ENCODE measurements around the gene MAP1LC3A.
A peak's percentile ranks its signal among the peaks of the same experiment; 100 is the strongest.
"Not testable (repeated sequence)": the region's sequence is repeated elsewhere in the genome, so short reads cannot be mapped to it uniquely, and the experiment has no call there.

Gene MAP1LC3A

DNA sequence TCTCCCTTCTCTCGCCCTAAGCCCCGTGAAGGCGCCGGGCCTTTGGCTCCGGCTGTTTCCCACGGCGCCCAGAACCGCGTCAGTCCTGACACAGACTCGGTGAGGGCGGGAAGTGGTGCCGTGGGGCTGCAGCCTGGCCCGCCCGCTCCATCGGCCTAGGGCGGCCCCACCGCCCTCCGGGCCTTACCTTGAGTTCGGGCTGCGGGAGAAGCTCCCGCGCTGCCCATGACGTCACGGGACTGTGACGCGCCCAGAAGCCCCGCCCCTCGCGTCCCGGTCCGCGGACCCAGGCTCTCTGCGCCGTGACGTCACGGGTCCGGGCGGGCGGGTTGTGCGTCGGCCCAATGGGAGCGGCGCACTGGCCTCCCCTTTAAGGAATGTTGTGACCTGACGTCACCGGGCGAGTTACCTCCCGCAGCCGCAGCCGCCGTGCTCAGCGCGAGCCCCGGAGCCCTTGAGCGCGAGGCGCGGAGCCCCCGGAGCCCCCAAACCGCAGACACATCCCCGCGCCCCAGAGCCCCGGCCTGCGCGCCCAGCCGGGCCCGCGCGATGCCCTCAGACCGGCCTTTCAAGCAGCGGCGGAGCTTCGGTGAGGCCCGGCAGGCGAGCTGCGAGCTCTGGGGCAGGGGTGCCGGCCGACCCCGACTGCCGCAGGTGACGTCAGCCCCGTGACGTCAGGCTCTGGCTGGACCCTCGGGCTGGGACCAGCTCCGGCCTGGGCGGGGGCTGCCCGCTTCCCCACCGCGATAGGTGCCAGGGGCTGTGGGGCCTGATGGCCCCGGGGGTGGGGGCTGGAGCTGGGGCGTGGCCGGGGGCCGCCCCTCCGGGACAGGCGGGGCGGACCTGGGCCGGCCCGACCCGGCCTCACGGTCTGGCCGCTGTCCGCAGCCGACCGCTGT, at the start of gene MAP1LC3A:
Gene MAP1LC3A, plus strand, starts transcription at position 399 of the 899 bp plus-strand sequence. Its CDS starts 151 bp downstream, at position 550.
- DNase-seq (ENCODE audit: low read depth) = peak; percentile 95

GRCh38 chr20:34510575-34510974, 47.9 kb upstream of the MAP1LC3A start:
- DNase-seq (ENCODE audit: low read depth) = no peak

GRCh38 chr20:34511891-34512265, 46.6 kb upstream of the MAP1LC3A start:
- DNase-seq (ENCODE audit: low read depth) = no peak

DNA sequence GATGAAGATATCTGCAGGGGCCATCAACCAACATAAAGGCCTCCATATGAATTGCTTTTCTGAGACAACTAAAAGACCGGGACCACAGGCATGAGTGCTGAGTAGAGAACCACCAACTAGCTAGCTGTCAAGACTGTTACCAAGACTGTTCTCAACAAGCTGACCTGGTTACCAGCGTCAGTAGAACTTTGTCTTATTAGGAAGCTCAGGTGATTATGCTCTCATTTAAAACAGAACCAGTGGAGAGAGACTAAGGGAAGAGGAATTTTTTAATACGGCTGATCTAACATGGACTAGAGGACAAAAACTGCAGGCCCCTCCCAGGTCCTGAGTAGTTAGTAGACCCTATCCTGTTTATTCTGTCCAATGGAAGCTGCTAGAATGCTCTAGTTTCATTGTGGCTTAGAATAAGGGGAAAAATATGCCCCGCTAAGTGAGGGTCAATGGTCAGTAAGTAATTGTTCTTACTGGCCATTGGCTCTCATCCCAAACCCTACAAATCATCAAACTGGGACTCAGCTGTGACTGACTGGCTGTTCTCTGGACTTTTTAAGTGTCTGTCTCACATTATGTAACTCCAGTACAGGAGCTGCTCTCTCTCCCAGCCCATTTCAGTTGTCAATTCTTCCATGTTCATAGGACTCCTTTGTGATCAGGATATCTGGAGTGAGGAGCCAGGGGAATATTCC, 46.1 kb upstream of the MAP1LC3A start:
- DNase-seq (ENCODE audit: low read depth) = peak; percentile 38

DNA sequence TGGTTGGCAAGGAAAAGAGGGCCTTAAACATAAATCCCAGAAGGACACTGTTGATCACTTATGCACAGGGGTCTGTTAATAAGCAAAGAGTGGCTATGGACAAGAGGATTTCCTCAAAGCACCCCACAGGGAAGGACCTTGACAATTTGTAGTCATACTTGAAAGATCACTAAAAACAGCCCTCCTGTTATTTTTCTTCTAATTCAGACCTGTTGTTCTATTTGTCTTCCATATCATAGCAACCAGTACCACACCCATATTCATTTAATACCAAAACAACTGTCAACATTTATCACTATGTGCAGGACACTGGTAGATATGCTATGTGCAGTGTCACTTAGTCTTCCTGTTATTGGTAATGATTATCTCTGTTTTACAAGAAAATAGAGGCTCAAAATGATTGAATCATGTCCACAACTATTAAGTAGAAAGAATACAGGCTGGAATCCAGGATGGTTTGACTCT, 45.5 kb upstream of the MAP1LC3A start:
- DNase-seq (ENCODE audit: low read depth) = no peak

GRCh38 chr20:34514034-34514433, 44.5 kb upstream of the MAP1LC3A start:
- DNase-seq (ENCODE audit: low read depth) = not testable (repeated sequence)

DNA sequence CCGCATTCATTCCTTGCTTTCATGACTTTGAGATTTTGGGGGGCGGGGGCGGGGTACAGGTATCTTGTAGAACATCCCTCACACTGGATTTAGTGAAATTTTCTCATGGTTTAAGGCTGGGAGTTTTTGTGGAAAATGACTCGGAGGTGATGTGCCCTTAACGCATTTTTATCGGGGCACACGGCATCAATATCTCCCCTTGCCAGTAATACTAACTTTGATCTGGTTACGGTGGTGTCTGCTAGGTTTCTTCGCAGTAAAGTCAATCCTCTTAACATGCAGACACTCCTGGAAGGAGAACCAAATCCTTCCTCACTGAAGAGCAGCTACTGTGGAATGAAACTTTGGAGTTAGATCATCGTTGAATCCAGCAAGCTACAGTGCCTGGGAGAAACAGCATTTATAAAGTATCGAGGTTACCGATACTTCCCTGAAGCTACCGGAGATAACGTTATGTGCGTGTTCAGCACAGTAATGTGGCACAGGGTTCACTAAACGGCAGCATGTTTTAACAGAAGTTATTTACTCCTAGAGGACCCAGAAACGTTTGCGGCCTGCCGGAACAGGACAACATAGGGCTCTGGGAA, 43.5 kb upstream of the MAP1LC3A start:
- DNase-seq (ENCODE audit: low read depth) = peak; percentile 28

DNA sequence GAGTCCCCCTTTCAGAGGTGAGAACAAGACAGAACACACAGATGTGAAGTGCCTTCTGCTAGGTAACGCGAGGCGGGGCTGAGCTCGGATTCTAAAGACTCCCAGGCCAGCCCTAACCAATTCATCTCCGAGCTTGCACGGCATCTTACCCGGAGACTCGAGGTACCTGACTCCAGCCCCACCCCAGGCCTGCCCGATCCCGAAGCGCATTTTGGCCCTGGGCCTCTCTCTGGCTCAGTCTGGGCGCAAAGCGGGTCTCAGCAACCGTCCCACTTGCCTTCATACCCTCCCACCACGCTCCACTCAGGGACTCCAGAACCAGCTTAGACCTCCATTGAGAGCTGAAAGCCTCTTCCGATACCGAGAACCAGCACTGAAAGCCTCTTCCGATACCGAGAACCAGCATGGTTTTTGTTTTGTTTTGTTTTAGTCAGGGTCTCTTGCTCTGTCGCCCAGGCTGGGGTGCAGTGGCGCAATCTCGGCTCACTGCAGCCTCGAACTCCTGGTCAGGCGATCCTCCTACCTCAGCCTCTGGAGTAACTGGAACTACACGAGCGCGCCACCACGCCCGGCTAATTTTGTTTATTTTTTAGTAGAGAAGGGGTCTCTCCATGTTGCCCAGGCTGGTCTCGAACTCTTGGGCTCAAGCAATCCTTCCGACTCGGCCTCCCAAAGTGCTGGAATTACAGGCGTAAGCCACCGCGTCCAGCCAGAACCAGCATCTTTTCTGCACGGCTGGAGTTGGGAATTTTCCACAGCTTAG, 42.9 kb upstream of the MAP1LC3A start:
- peak; percentile 48 for DNase-seq (ENCODE audit: low read depth)

DNA sequence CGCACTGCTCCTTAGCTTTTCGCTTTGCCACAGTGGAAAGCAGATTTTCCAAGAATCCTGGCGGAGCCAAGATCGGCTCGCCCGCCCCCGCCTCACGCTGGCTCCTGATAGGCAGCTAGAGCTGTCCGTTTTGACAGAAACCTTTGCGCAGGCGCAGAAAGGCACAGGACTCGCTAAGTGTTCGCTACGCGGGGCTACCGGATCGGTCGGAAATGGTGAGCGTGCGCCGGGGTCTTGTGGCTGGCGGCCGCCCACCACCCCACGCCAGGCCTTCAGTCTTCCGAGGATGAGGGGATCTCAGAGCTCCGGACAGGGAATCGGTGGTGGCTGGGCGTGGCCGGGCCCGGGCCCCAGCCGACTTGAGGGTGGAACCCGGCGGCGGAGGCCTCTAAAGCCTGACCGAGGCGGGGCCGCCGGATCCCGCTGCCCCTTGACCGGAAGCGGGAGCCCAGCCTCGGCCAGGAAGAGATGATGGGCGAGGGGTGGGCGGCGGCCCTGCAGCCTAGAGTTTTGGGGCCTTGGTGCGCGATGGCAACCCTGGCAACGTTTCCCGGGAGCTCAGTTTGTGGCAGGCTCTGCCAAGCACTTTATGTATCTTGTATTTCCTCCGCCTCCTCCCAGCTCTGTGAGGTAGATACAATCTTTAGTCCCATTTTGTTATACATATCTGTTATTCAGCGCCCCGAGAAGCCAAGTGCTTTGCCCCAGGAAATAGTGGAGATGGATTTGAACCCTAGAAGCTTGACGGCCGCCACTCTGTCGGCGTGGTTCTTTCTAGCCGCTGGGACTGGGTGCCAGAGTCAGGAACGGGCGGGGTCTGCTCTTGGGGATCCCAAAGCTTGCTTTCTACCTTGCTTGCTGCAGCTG, 42.0 kb upstream of the MAP1LC3A start, which contains the start of gene DYNLRB1:
Gene DYNLRB1, plus strand, starts transcription at position 176 of the 867 bp plus-strand sequence. Its CDS starts 37 bp downstream, at position 213.
- peak; percentile 95 for DNase-seq (ENCODE audit: low read depth)

DNA sequence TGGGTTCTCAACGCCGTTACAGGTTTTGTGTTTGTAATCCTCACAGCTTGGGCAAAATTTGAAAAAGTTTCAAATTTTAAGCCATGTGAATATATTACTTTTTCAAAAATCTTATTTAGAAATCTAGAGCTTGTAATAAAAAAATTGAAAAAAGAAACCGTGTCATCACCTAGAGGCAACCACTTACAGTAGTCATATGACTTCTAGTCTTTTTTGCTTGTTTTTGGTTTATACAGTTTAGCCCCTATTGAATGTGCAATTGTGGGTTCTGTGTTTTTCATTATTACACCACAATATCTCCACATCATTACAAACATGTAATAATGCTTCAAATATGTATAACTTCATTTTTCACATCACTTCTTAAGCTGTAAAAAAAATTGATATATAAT, 41.4 kb upstream of the MAP1LC3A start:
- no peak for DNase-seq (ENCODE audit: low read depth)

- DNase-seq (ENCODE audit: low read depth) = not testable (repeated sequence)
Observed at GRCh38 chr20:34518863-34519262, 39.7 kb upstream of the MAP1LC3A start.

- DNase-seq (ENCODE audit: low read depth) = not testable (repeated sequence)
Observed at GRCh38 chr20:34519841-34520240, 38.7 kb upstream of the MAP1LC3A start.

- peak; percentile 85 for DNase-seq (ENCODE audit: low read depth)
Observed at GRCh38 chr20:34522969-34523871, 35.3 kb upstream of the MAP1LC3A start.

GRCh38 chr20:34524426-34524825, 34.1 kb upstream of the MAP1LC3A start:
- DNase-seq (ENCODE audit: low read depth) = no peak

DNA sequence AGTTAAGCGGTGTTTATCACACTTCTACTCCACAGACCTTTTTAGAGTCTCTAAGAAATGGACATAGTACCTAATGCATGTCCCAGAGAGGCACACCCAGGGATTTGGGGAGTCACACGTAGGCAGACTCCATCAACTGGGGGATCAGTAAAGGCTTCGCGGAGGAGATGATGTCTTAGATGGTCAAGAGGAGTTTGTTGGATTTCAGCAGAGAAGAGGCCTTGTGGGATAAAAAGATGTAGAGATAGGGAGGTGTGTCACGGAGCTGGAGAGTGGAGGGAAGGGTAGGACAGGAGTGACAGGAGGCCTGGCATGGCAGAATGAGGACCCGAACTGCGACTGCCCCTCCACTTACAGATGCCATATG, 33.2 kb upstream of the MAP1LC3A start:
- DNase-seq (ENCODE audit: low read depth) = no peak

- DNase-seq (ENCODE audit: low read depth) = peak; percentile 100
Observed at GRCh38 chr20:34525709-34526416, 32.7 kb upstream of the MAP1LC3A start.

DNA sequence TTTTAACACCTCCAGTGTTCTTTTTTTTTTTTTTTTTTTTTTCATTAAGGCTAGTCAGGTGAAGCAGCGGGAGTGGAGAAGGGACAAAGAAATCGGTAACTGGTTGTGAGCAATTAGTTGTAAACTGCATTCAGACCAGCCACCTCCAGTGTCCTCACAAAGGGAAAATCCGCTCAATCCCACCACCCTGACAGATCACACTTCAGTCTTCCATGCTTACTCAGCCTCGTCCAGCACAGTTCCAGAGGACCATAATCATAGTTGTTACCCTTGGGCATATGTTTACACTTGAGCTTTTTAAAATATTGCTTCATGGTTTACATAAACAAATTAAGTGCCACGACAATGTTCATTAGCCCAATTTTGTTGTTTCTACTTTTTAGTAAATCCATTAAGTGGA, 32.1 kb upstream of the MAP1LC3A start:
- peak; percentile 36 for DNase-seq (ENCODE audit: low read depth)

GRCh38 chr20:34527016-34527415, 31.5 kb upstream of the MAP1LC3A start:
- DNase-seq (ENCODE audit: low read depth) = no peak

GRCh38 chr20:34528921-34529297, 29.6 kb upstream of the MAP1LC3A start:
- no peak for DNase-seq (ENCODE audit: low read depth)
